Effector memory CD8-positive, alpha-beta T cell (primary cell): ENCODE measurements around the gene PLEKHG3.

Source experiments
- ATAC-seq: fragments of 150-1000 bp; cut with Tn5 transposase; replicated peaks from 2 replicates; pipeline ENCODE4 v1.10.0; 2021; ENCODE audit warnings: mild to moderate bottlenecking, moderate library complexity
- DNase-seq, 3 experiments: peaks; one replicate each; pipeline ENCODE4 v3.0.0; 2021
- H3K27ac Mint-ChIP-seq, 2 donors: one replicate each; pipeline ENCODE4 v1.8.0; 2022; ENCODE audit warnings: mild to moderate bottlenecking in 2 of 2, mixed read lengths in 2 of 2, moderate library complexity in 2 of 2
- H3K27me3 Mint-ChIP-seq, 2 donors: one replicate each; pipeline ENCODE4 v1.8.0; 2022; ENCODE audit warnings: mixed read lengths in 2 of 2
- H3K36me3 Mint-ChIP-seq: one replicate; pipeline ENCODE4 v1.8.0; 2022; ENCODE audit warnings: mild to moderate bottlenecking, moderate library complexity, mixed read lengths; ENCODE audit not compliant: insufficient read depth
- H3K4me1 Mint-ChIP-seq, 2 donors: one replicate each; pipeline ENCODE4 v1.8.0; 2022; ENCODE audit warnings: low read depth in 2 of 2, mixed read lengths in 2 of 2
- H3K4me3 Mint-ChIP-seq, 2 donors: one replicate each; pipeline ENCODE4 v1.8.0; 2022; ENCODE audit warnings: mild to moderate bottlenecking in 2 of 2, mixed read lengths in 2 of 2, moderate library complexity in 2 of 2
- H3K9me3 Mint-ChIP-seq, 2 donors: one replicate each; pipeline ENCODE4 v1.8.0; 2022; ENCODE audit warnings: mixed read lengths in 2 of 2

Gene PLEKHG3

GRCh38 chr14:64718762-64719161, 14.5 kb downstream of the PLEKHG3 start:
- H3K27ac Mint-ChIP-seq: peak overlapping the region; percentile 25 to 38
- H3K4me1 Mint-ChIP-seq: peaks cover 77 to 82% of the 10 kb centered on the region in 2 donors
- H3K36me3 Mint-ChIP-seq: peaks cover 8% of the 10 kb centered on the region
- no peaks in the 10 kb centered on the region for H3K27me3 Mint-ChIP-seq
- DNase-seq (no peak), ATAC-seq (no peak)
- peak overlapping the region; percentile 33 to 45 for H3K4me3 Mint-ChIP-seq
- H3K9me3 Mint-ChIP-seq: no peaks in the 10 kb centered on the region

- Mint-ChIP-seq H3K4me1 (peaks cover 78 to 84% of the 10 kb centered on the region in 2 donors), H3K4me3 (peak overlapping the region; percentile 18 to 81), H3K27ac (peak overlapping the region; percentile 96 to 97), H3K9me3 (no peaks in the 10 kb centered on the region), H3K27me3 (no peaks in the 10 kb centered on the region), H3K36me3 (peaks cover 15% of the 10 kb centered on the region)
- no peak for ATAC-seq
- DNase-seq: no peak
Measured at GRCh38 chr14:64719601-64720000, 15.4 kb downstream of the PLEKHG3 start.

- no peaks in the 10 kb centered on the region for H3K9me3 Mint-ChIP-seq
- H3K4me3 Mint-ChIP-seq: peak overlapping the region; percentile 18 to 81
- peaks cover 18% of the 10 kb centered on the region for H3K36me3 Mint-ChIP-seq
- peaks cover 79 to 84% of the 10 kb centered on the region in 2 donors for H3K4me1 Mint-ChIP-seq
- DNase-seq (no peak), ATAC-seq (no peak)
- H3K27me3 Mint-ChIP-seq: no peaks in the 10 kb centered on the region
- H3K27ac Mint-ChIP-seq: peak overlapping the region; percentile 96 to 97
Measured at GRCh38 chr14:64720131-64720576, 15.9 kb downstream of the PLEKHG3 start.

GRCh38 chr14:64721391-64721791, 17.2 kb downstream of the PLEKHG3 start:
- Mint-ChIP-seq H3K27me3 (no peaks in the 10 kb centered on the region), H3K27ac (peak overlapping the region; percentile 96 to 97), H3K36me3 (peaks cover 17% of the 10 kb centered on the region), H3K4me1 (peaks cover 83 to 88% of the 10 kb centered on the region in 2 donors), H3K9me3 (no peaks in the 10 kb centered on the region), H3K4me3 (peak overlapping the region; percentile 23 to 81)
- DNase-seq (no peak), ATAC-seq (no peak)

GRCh38 chr14:64721899-64722298, 17.7 kb downstream of the PLEKHG3 start:
- Mint-ChIP-seq H3K27me3 (no peaks in the 10 kb centered on the region), H3K4me1 (peaks cover 78 to 88% of the 10 kb centered on the region in 2 donors), H3K27ac (peak overlapping the region; percentile 96 to 97), H3K36me3 (peaks cover 18% of the 10 kb centered on the region), H3K9me3 (no peaks in the 10 kb centered on the region), H3K4me3 (peak overlapping the region; percentile 80 to 81)
- ATAC-seq (no peak), DNase-seq (no peak)

- peak; percentile 71 for ATAC-seq
- Mint-ChIP-seq H3K4me3 (peak overlapping the region; percentile 80 to 81), H3K27me3 (no peaks in the 10 kb centered on the region), H3K36me3 (peaks cover 22% of the 10 kb centered on the region), H3K9me3 (no peaks in the 10 kb centered on the region), H3K4me1 (peaks cover 74 to 86% of the 10 kb centered on the region in 2 donors), H3K27ac (peak overlapping the region; percentile 96 to 97)
- peak in 1 of 3 experiments; percentile 31 for DNase-seq
Measured at GRCh38 chr14:64722842-64723447, 18.7 kb downstream of the PLEKHG3 start.

GRCh38 chr14:64723691-64724577, 19.7 kb downstream of the PLEKHG3 start:
- H3K4me1 Mint-ChIP-seq: peaks cover 65 to 85% of the 10 kb centered on the region in 2 donors
- peak overlapping the region; percentile 96 to 97 for H3K27ac Mint-ChIP-seq
- peak overlapping the region; percentile 80 to 81 for H3K4me3 Mint-ChIP-seq
- no peaks in the 10 kb centered on the region for H3K27me3 Mint-ChIP-seq
- DNase-seq: peak; percentile 27 to 43 (median 43)
- H3K9me3 Mint-ChIP-seq: no peaks in the 10 kb centered on the region
- peak; percentile 71 for ATAC-seq
- peaks cover 29% of the 10 kb centered on the region for H3K36me3 Mint-ChIP-seq

- Mint-ChIP-seq H3K36me3 (peaks cover 33% of the 10 kb centered on the region), H3K4me3 (peak overlapping the region; percentile 80 to 81), H3K9me3 (no peaks in the 10 kb centered on the region), H3K4me1 (peaks cover 68 to 89% of the 10 kb centered on the region in 2 donors), H3K27me3 (no peaks in the 10 kb centered on the region), H3K27ac (peak overlapping the region; percentile 96 to 97)
- DNase-seq (no peak), ATAC-seq (no peak)
Measured at GRCh38 chr14:64724578-64724930, 20.3 kb downstream of the PLEKHG3 start.

- Mint-ChIP-seq H3K4me1 (peaks cover 69 to 88% of the 10 kb centered on the region in 2 donors), H3K27ac (peak overlapping the region; percentile 96 to 97), H3K36me3 (peaks cover 37% of the 10 kb centered on the region), H3K4me3 (peak overlapping the region; percentile 68 to 80), H3K9me3 (no peaks in the 10 kb centered on the region), H3K27me3 (no peaks in the 10 kb centered on the region)
- DNase-seq (no peak), ATAC-seq (no peak)
Measured at GRCh38 chr14:64725261-64725815, 21.1 kb downstream of the PLEKHG3 start.

- Mint-ChIP-seq H3K9me3 (no peaks in the 10 kb centered on the region), H3K36me3 (peaks cover 42% of the 10 kb centered on the region), H3K27ac (peak overlapping the region; percentile 96 to 97), H3K27me3 (no peaks in the 10 kb centered on the region), H3K4me1 (peaks cover 65 to 83% of the 10 kb centered on the region in 2 donors), H3K4me3 (peak overlapping the region; percentile 68 to 80)
- ATAC-seq (no peak), DNase-seq (no peak)
Measured at GRCh38 chr14:64725879-64726584, 21.8 kb downstream of the PLEKHG3 start.

- ATAC-seq: peak; percentile 40
- DNase-seq: no peak
- no peaks in the 10 kb centered on the region for H3K27me3 Mint-ChIP-seq
- peak overlapping the region; percentile 18 to 68 for H3K4me3 Mint-ChIP-seq
- H3K36me3 Mint-ChIP-seq: peaks cover 42% of the 10 kb centered on the region
- H3K9me3 Mint-ChIP-seq: no peaks in the 10 kb centered on the region
- H3K27ac Mint-ChIP-seq: peak overlapping the region; percentile 91 to 96
- peaks cover 63 to 81% of the 10 kb centered on the region in 2 donors for H3K4me1 Mint-ChIP-seq
Measured at GRCh38 chr14:64726585-64726890, 22.3 kb downstream of the PLEKHG3 start.

GRCh38 chr14:64727551-64728071, 23.4 kb downstream of the PLEKHG3 start:
- peak overlapping the region; percentile 29 to 55 for H3K4me3 Mint-ChIP-seq
- H3K27ac Mint-ChIP-seq: peak overlapping the region; percentile 91 to 93
- DNase-seq: no peak
- H3K27me3 Mint-ChIP-seq: no peaks in the 10 kb centered on the region
- ATAC-seq: no peak
- peaks cover 46% of the 10 kb centered on the region for H3K36me3 Mint-ChIP-seq
- no peaks in the 10 kb centered on the region for H3K9me3 Mint-ChIP-seq
- peaks cover 53 to 75% of the 10 kb centered on the region in 2 donors for H3K4me1 Mint-ChIP-seq

- Mint-ChIP-seq H3K9me3 (no peaks in the 10 kb centered on the region), H3K27ac (peak overlapping the region; percentile 91 to 93), H3K4me3 (peak overlapping the region; percentile 20 to 55), H3K36me3 (peaks cover 50% of the 10 kb centered on the region), H3K27me3 (no peaks in the 10 kb centered on the region), H3K4me1 (peaks cover 50 to 72% of the 10 kb centered on the region in 2 donors)
- ATAC-seq: peak; percentile 16
- no peak for DNase-seq
Measured at GRCh38 chr14:64728106-64728505, 23.9 kb downstream of the PLEKHG3 start.
